RCC 7860 (cell line): ENCODE data around the gene EIF2S2.

Experiments
- DNase-seq: peaks from one replicate; pipeline ENCODE4 v3.0.0-alpha.2; 2015; ENCODE audit warnings: low spot score
- FAIRE-seq: peaks from 2 replicates; lab custom pipeline; 2012; peaks lifted over from hg19 to GRCh38; lab: Jason Lieb, UNC

EIF2S2 gene

DNA sequence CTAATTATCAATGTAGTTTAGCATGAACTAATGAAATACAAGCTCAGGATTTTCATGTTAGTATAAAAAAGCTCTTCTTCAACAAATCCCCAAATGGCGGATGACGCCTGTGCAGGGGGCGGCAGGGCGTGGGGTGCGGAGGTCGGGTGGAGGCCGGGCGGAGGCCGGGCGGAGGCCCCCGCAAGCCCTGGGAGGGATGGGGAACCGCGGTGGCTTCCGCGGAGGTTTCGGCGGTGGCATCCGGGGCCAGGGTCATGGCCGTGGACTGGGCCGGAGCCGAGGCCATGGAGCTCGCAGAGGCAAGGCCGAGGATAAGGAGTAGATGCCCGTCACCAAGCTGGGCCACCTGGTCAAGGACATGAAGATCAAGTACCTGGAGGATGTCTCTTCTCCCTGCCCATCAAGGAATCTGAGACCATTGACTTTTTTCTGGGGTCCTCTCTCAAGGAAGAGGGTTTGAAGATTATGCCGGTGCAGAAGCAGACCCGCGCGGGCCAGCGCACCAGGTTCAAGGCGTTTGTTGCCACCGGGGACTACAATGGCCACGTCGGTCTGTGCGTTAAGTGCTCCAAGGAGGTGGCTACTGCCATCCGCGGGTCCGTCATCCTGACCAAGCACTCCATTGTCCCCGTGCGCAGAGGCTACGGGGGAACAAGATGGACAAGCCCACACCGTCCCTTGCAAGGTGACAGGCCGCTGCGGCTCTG, 10.4 kb upstream of the EIF2S2 start:
- FAIRE-seq (no peak), DNase-seq (no peak)

- DNase-seq (no peak), FAIRE-seq (no peak)
These were observed 8.2 kb upstream of the EIF2S2 start for GRCh38 chr20:34120213-34120612.

DNA sequence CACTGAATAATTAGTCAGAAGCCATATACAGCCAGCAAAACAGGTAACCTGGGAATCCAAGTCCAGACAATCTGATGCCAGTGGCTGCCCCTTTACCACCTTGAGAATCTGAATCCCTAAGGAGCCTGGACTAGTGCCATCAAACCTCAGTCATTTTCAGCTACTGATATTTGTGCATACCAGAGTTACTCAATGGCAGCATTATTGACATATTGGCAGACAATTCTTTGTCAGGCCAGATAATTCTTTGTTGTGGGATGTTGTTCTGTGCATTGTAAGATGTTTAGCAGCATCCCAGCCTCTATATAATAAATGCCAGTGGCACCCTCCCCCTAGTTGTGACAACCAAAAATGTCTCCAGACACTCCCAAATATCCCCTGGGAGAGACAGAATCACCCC, 3.2 kb upstream of the EIF2S2 start:
- no peak for FAIRE-seq
- no peak for DNase-seq

DNA sequence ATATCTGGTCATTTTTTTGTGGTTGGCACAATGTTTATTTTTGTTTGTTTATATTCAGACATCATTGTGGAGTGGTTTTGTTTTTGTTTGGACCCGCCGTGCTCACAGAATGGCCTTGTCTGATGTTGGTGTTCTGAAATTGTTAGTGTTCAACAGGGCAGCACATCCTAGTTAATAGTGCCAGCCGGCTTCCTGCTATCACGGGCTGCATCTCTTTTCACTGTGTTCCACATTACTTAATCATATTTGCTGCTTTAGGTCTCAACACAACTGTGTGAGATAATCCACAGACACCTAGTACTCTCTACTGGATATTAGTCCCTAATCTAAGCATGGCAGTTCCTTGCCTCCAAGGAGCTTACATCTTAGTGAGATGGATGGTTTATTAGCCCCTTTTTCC, 2.8 kb upstream of the EIF2S2 start:
- no peak for DNase-seq
- no peak for FAIRE-seq

- DNase-seq (no peak), FAIRE-seq (no peak)
These were observed 608 bp upstream of the EIF2S2 start for GRCh38 chr20:34112600-34113101.

GRCh38 chr20:34110745-34111641, 1.1 kb downstream of the EIF2S2 start:
- no peak for FAIRE-seq
- no peak for DNase-seq

GRCh38 chr20:34110025-34110744, 1.9 kb downstream of the EIF2S2 start:
- FAIRE-seq (no peak), DNase-seq (no peak)

DNA sequence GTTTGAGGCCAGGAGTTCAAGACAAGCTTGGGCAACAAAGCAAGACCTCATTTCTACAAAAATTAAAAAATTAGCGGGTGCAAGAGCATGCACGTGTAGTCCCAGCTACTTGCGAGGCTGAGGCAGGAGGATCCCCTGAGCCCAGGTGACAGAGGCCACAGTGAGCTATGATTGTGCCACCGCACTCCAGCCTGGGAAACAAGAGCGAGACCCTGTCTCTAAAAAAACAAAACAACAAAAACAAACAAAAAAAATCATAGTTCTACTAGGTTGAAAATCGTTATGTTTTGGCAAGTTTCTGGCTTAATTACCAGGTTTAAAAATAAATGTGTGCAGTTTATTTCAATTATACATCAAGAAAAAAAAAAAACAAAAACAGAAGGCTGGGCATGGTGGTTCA, 2.6 kb downstream of the EIF2S2 start:
- no peak for DNase-seq
- no peak for FAIRE-seq

DNA sequence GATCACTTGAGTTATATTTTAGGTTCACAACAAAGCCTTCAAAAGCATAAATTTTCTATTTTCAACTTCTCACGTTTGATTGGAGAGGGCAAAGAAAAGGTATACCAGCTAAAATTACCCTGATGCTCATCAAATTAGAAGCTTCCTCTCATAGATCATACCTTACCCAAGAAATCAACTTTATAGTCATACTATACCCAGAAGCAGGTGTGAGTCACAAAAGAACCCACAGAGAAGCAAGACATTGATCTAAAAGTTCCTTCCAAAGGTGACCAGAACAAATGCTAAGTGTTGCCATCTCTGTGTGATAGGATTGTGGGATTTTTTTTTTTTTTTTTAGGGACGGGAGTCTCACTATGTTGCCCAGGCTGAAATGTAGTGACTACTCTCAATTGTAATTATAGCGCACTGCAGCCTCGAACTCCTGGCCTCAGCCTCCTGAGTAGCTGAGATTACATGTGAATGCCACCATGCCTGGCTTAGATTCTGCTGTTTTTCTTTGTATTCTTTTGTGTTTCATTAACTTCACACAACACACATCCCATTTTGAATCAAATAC, 3.3 kb downstream of the EIF2S2 start:
- DNase-seq: no peak
- no peak for FAIRE-seq

DNA sequence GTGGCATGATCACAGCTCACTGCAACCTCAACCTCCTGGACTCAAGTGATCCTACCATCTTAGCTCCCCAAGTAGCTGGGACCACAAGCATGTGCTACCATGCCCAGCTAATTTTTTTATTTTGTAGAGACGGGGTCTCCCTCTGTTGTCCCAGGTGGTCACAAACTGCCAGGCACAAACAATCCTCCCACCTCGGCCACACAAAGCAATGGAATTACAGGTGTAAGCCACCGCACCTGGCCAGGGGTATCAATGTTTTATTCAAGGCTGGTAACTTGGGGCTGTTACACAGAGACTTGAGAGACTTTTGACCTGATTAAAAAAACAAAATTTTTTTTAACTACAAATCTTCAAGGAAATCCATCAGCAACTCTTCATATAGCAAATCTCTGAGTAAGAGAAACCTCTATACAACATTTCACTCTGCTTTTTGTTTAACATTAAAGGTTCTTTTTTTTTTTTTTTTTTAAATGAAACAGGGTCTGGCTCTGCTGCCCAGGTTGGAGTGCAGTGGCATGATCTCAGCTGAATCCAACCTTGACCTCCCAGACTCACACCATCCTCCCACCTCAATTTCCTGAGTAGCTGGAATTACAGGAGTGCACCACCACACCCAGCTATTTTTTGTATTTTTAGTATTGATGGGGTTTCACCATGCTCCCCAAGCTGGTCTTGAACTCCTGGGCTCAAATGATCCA, 5.9 kb downstream of the EIF2S2 start:
- FAIRE-seq (no peak), DNase-seq (no peak)

DNA sequence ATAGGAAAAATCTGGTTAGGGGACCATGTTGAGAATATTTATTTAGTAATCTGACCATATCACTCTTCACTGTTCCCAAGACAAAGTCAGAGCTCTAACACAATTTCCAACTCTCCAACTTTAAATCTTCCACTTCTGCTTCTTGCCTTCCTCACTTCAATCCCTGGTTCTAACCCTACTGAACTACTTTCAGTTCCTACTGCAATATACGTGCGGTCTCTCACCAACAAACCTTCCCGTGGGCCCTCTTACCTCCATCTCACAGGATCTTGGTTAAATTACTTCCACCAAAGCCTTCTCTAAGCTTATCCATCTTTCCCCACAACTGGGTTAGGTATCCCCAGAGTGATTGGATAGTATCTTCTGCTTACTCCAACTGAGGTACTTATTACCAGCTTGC, 8.0 kb downstream of the EIF2S2 start:
- DNase-seq (no peak), FAIRE-seq (no peak)

- DNase-seq (no peak), FAIRE-seq (no peak)
These were observed 9.7 kb downstream of the EIF2S2 start for GRCh38 chr20:34102342-34102741.

GRCh38 chr20:34100576-34100975, 11.5 kb downstream of the EIF2S2 start:
- FAIRE-seq: no peak
- DNase-seq: no peak

DNA sequence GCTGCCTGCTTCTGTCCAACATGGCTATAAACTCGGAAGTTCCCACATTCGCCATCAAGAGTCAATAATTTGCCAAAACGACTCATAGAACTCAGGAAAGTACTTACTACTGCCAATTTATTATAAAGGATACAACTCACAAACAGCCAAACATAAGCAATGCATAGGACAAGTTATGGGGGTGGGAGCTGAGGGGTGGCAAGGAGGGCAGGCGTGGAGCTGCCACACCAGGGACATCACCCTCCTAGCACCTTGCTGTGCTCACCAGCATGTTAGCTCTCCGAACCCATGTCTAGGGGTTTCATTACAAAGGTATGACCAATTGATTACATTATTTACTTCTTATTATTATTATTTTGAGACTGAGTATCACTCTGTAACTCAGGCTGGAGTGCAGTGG, 12.4 kb downstream of the EIF2S2 start:
- FAIRE-seq: no peak
- DNase-seq: no peak

DNA sequence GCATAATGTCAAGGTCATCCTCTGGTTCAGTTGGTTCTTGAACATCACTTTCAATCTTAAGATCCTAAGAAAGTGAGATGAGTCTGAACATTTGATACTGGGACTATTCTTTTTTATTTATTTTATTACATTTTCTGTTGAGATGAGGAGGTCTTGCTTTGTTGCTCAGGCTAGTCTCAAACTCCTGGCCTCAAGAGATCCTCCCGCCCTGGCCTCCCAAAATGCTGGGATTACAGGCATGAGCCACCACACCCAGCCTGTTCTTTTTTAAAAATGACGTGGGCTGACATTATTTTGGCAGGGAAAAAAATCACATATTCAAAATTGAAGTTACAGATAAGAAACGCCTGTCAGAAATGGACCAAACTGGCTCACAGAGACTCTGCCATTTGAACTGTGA, 13.5 kb downstream of the EIF2S2 start:
- DNase-seq: no peak
- FAIRE-seq: no peak

GRCh38 chr20:34096699-34097444, 15.2 kb downstream of the EIF2S2 start:
- no peak for FAIRE-seq
- DNase-seq: no peak

- DNase-seq (no peak), FAIRE-seq (no peak)
These were observed 16.2 kb downstream of the EIF2S2 start for GRCh38 chr20:34095825-34096224.

- no peak for DNase-seq
- FAIRE-seq: no peak
These were observed 18.1 kb downstream of the EIF2S2 start for GRCh38 chr20:34093895-34094294.

- DNase-seq (no peak), FAIRE-seq (no peak)
These were observed 20.3 kb downstream of the EIF2S2 start for GRCh38 chr20:34091637-34092200.
